ENCODE measurements around the gene BTBD1.

DNA sequence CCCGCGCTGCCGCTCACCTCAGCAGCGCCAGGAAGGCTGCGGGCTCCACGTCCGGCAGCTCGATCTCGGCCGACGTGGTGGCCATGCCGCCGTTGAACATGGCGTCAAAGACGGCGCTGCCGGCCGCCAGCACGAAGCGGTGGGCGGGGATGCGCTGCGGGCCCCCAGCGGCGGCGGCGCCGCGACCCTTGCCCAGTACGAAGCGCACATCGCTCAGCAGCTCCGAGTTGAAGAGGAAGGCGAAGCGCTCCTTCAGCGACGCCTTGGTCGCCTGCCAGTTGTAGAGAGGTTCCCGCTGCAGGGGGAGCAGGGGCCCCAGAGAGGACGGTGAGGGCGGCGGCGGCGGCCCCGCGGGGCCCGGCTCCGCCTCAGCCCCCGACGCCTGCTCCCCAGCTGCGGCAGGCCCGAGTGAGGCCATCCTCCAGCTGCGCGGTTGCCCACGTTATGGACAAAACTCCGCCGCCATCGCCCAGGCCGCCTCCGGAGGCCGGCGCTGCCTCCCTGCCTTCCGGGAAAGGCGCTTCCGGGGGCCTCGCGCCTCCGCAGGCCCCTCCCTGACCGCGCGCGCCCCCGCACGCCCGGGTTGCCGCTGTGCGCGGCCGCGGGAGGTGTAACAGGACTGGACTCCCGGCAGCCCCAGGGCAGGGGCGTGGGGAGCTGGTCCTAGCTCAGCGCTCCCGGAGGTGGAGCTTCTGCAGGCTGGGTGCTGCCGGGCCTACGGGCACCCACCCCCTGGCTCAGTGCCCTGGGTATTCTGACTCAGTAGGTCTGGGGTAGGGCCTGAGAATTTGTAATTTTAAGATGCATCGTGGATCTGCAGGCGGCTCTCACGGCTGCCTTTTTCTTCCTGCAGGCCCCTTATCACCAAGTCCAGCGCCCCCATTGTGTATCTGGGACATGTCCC is at the start of gene BTBD1:
- TF ChIP-seq, protein P1, sequence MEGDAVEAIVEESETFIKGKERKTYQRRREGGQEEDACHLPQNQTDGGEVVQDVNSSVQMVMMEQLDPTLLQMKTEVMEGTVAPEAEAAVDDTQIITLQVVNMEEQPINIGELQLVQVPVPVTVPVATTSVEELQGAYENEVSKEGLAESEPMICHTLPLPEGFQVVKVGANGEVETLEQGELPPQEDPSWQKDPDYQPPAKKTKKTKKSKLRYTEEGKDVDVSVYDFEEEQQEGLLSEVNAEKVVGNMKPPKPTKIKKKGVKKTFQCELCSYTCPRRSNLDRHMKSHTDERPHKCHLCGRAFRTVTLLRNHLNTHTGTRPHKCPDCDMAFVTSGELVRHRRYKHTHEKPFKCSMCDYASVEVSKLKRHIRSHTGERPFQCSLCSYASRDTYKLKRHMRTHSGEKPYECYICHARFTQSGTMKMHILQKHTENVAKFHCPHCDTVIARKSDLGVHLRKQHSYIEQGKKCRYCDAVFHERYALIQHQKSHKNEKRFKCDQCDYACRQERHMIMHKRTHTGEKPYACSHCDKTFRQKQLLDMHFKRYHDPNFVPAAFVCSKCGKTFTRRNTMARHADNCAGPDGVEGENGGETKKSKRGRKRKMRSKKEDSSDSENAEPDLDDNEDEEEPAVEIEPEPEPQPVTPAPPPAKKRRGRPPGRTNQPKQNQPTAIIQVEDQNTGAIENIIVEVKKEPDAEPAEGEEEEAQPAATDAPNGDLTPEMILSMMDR (conservative IDR thresholded peaks at IDR 0.05; ENCODE audit: low read depth, low read length), result no peak
- TF ChIP-seq EZH2 (IDR thresholded peaks at IDR 0.05; ENCODE audit: low read length, unreplicated experiment), result no peak
